WERI-Rb-1 (cell line): ENCODE data around the gene ZFP62.

Experiments used
- DNase-seq: peaks from one replicate; pipeline ENCODE4 v3.0.0-alpha.2; 2020
- H3K27ac ChIP-seq: fragments of 250-450 bp; sonication (Bioruptor Pico); 2 replicates; pipeline ENCODE4 v1.5.1; 2020; ENCODE audit warnings: mild to moderate bottlenecking, moderate library complexity
- H3K27me3 ChIP-seq: fragments of 250-450 bp; sonication (Bioruptor Pico); 2 replicates; pipeline ENCODE4 v1.5.1; 2021; ENCODE audit warnings: mild to moderate bottlenecking, low read depth, moderate library complexity; ENCODE audit not compliant: insufficient read depth, severe bottlenecking
- H3K36me3 ChIP-seq: fragments of 250-450 bp; sonication (Bioruptor Pico); 2 replicates; pipeline ENCODE4 v1.5.1; 2020; ENCODE audit warnings: mild to moderate bottlenecking, moderate library complexity
- H3K4me3 ChIP-seq: 2 replicates; pipeline ENCODE4 v1.5.1; 2011; ENCODE audit warnings: low read depth, mild to moderate bottlenecking, control low read depth, low read length
- H3K9me3 ChIP-seq: fragments of 250-450 bp; sonication (Bioruptor Pico); 2 replicates; pipeline ENCODE4 v1.5.1; 2021; ENCODE audit warnings: mild to moderate bottlenecking, moderate library complexity; ENCODE audit not compliant: severe bottlenecking
- CTCF ChIP-seq: IDR thresholded peaks from 2 replicates; pipeline ENCODE4 v1.5.1; 2011; ENCODE audit warnings: low read depth, mild to moderate bottlenecking, control low read depth, inconsistent platforms, low read length

Gene ZFP62

GRCh38 chr5:180818677-180819341, 42.3 kb downstream of the ZFP62 start:
- no peak overlapping the region for H3K4me3 ChIP-seq
- no peak for TF ChIP-seq CTCF
- no peaks in the 10 kb centered on the region for H3K36me3 ChIP-seq
- H3K27ac ChIP-seq, result no peak overlapping the region
- DNase-seq, result no peak
- no peaks in the 10 kb centered on the region for H3K9me3 ChIP-seq
- H3K27me3 ChIP-seq, result no peaks in the 10 kb centered on the region

- H3K27ac ChIP-seq, result no peak overlapping the region
- H3K36me3 ChIP-seq, result no peaks in the 10 kb centered on the region
- no peak overlapping the region for H3K4me3 ChIP-seq
- TF ChIP-seq CTCF, result no peak
- H3K9me3 ChIP-seq, result no peaks in the 10 kb centered on the region
- DNase-seq, result no peak
- H3K27me3 ChIP-seq, result no peaks in the 10 kb centered on the region
These were observed 43.0 kb downstream of the ZFP62 start for GRCh38 chr5:180817893-180818674.

GRCh38 chr5:180816608-180817534, 44.2 kb downstream of the ZFP62 start:
- DNase-seq, result no peak
- Histone ChIP-seq H3K9me3 (no peaks in the 10 kb centered on the region), H3K27ac (no peak overlapping the region), H3K36me3 (no peaks in the 10 kb centered on the region), H3K4me3 (no peak overlapping the region), H3K27me3 (no peaks in the 10 kb centered on the region)
- TF ChIP-seq CTCF, result no peak

- H3K9me3 ChIP-seq, result no peaks in the 10 kb centered on the region
- no peak for DNase-seq
- H3K27ac ChIP-seq, result no peak overlapping the region
- no peaks in the 10 kb centered on the region for H3K27me3 ChIP-seq
- TF ChIP-seq CTCF, result no peak
- H3K4me3 ChIP-seq, result no peak overlapping the region
- no peaks in the 10 kb centered on the region for H3K36me3 ChIP-seq
These were observed 45.7 kb downstream of the ZFP62 start for GRCh38 chr5:180815293-180815917.

- Histone ChIP-seq H3K9me3 (no peaks in the 10 kb centered on the region), H3K4me3 (no peak overlapping the region), H3K36me3 (no peaks in the 10 kb centered on the region), H3K27me3 (no peaks in the 10 kb centered on the region), H3K27ac (no peak overlapping the region)
- no peak for DNase-seq
- no peak for TF ChIP-seq CTCF
These were observed 47.7 kb downstream of the ZFP62 start for GRCh38 chr5:180813420-180813819.
